Endothelial cell of umbilical vein (primary cell): ENCODE measurements around the gene RNF213. TPM values are rescaled to one million over a fixed set of nuclear protein-coding genes. Genes with fewer than 3 reads are reported as not detected.

Experiments
- BruUV-seq: library from RNA; stranded (reverse); fragments of 400-500 nt; replicated peaks from 2 replicates; lab custom pipeline; 2021; lab: Mats Ljungman, UMichigan
- CTCF ChIA-PET: fragments of 300-600, 350-600 bp; sonication (Branson Sonifier 250); formaldehyde crosslinking; loops from one replicate; lab custom pipeline; 2021; ENCODE audit warnings: antibody characterized with exemption, inconsistent platforms; lab: Charles Lee
- POLR2A ChIA-PET: fragments of 300-600, 350-600 bp; sonication (Branson Sonifier 250); formaldehyde crosslinking; loops from one replicate; lab custom pipeline; 2021; ENCODE audit warnings: antibody characterized with exemption, inconsistent platforms; lab: Charles Lee
- DNase-seq: peaks from one replicate; pipeline ENCODE4 v3.0.0-alpha.2; 2011; ENCODE audit warnings: low read depth, low spot score
- FAIRE-seq: peaks from 2 replicates; lab custom pipeline; 2011; peaks lifted over from hg19 to GRCh38; lab: Jason Lieb, UNC
- H2AFZ ChIP-seq: 2 replicates; pipeline ENCODE4 v1.6.0; 2012; ENCODE audit warnings: low read depth, low read length, control low read depth, inconsistent platforms
- H3K27ac ChIP-seq: 2 replicates; pipeline ENCODE4 v1.5.1; 2011; ENCODE audit warnings: low read depth, mild to moderate bottlenecking, control low read depth, low read length, moderate library complexity; ENCODE audit not compliant: insufficient read depth
- H3K27me3 ChIP-seq, 2 experiments: 2 replicates each; pipeline versions ENCODE4 v1.6.0 to v1.6.1; 2011; ENCODE audit warnings: low read length in 2 of 2, mixed read lengths in 1 of 2; ENCODE audit not compliant: control insufficient read depth in 2 of 2, insufficient read depth in 2 of 2
- H3K36me3 ChIP-seq, 2 experiments: 2 replicates in 1 of 2; 3 replicates in 1 of 2; pipeline ENCODE4 v1.5.1; 2011; ENCODE audit warnings: low read length in 2 of 2, mild to moderate bottlenecking in 1 of 2, moderate library complexity in 1 of 2; ENCODE audit not compliant: control insufficient read depth in 2 of 2, insufficient read depth in 2 of 2; ENCODE audit errors: extremely low read depth in 1 of 2
- H3K4me1 ChIP-seq: 3 replicates; pipeline ENCODE4 v1.5.1; 2011; ENCODE audit warnings: mild to moderate bottlenecking, low read length; ENCODE audit not compliant: control insufficient read depth, insufficient read depth; ENCODE audit errors: extremely low read depth
- H3K4me2 ChIP-seq: 2 replicates; pipeline ENCODE4 v1.6.1; 2011; ENCODE audit warnings: low read length, control low read depth, mixed read lengths; ENCODE audit not compliant: insufficient read depth
- H3K4me3 ChIP-seq, 3 experiments: fragments of 200-600 bp in 1 of 3; sonication (generic), shearing (Covaris generic) in 1 of 3; replicated peaks in 1 of 3; 2 replicates each; pipeline ENCODE4 v1.5.1; 2011 to 2016; ENCODE audit warnings: control low read depth in 3 of 3, low read length in 3 of 3, mild to moderate bottlenecking in 2 of 3, inconsistent platforms in 1 of 3, low read depth in 1 of 3, moderate library complexity in 1 of 3; ENCODE audit not compliant: insufficient read depth in 1 of 3
- H3K79me2 ChIP-seq: 2 replicates; pipeline ENCODE4 v1.6.0; 2012; ENCODE audit warnings: low read length, inconsistent platforms; ENCODE audit not compliant: control insufficient read depth, insufficient read depth
- H3K9ac ChIP-seq: replicated peaks from 2 replicates; pipeline ENCODE3; 2011; ENCODE audit warnings: low read length, control low read depth; ENCODE audit not compliant: insufficient read depth; ENCODE audit errors: extremely low read depth
- H3K9me1 ChIP-seq: replicated peaks from 3 replicates; pipeline ENCODE4 v1.6.0; 2011; ENCODE audit warnings: mild to moderate bottlenecking, low read length; ENCODE audit not compliant: control insufficient read depth, insufficient read depth; ENCODE audit errors: extremely low read depth
- H3K9me3 ChIP-seq: replicated peaks from 2 replicates; pipeline ENCODE4 v1.5.1; 2012; ENCODE audit warnings: low read length, inconsistent platforms; ENCODE audit not compliant: control insufficient read depth, insufficient read depth
- H4K20me1 ChIP-seq: replicated peaks from 2 replicates; pipeline ENCODE3; 2011; ENCODE audit warnings: mild to moderate bottlenecking, low read length; ENCODE audit not compliant: control insufficient read depth, insufficient read depth; ENCODE audit errors: extremely low read depth
- EZH2 ChIP-seq: IDR thresholded peaks from 2 replicates; pipeline ENCODE4 v1.6.1; 2012; ENCODE audit warnings: borderline replicate concordance, low read depth, mild to moderate bottlenecking, moderate library complexity, low read length, inconsistent platforms; ENCODE audit not compliant: severe bottlenecking
- FOS ChIP-seq: IDR thresholded peaks from 2 replicates; pipeline ENCODE4 v1.6.1; 2011; ENCODE audit warnings: mild to moderate bottlenecking, low read length, moderate library complexity, borderline replicate concordance; ENCODE audit not compliant: insufficient read depth
- GATA2 ChIP-seq: IDR thresholded peaks from 2 replicates; pipeline ENCODE4 v1.7.0; 2011; ENCODE audit warnings: low read depth, mild to moderate bottlenecking, moderate library complexity, mixed read lengths, low read length; ENCODE audit not compliant: insufficient read length, insufficient read depth
- JUN ChIP-seq: IDR thresholded peaks from 2 replicates; pipeline ENCODE4 v1.6.1; 2011; ENCODE audit warnings: borderline replicate concordance, low read depth; ENCODE audit not compliant: insufficient read length, insufficient read depth
- MYC ChIP-seq: IDR thresholded peaks from one replicate; pipeline ENCODE4 v1.6.1; 2011; ENCODE audit warnings: mild to moderate bottlenecking, low read depth, low read length
- POLR2A ChIP-seq: IDR thresholded peaks from 2 replicates; pipeline ENCODE4 v1.6.1; 2012; ENCODE audit warnings: low read depth, mild to moderate bottlenecking, control low read depth, low read length
- POLR2AphosphoS5 ChIP-seq: IDR thresholded peaks from 2 replicates; pipeline ENCODE4 v1.6.1; 2012; ENCODE audit warnings: low read depth, mild to moderate bottlenecking, control low read depth, low read length, moderate library complexity; ENCODE audit not compliant: insufficient read depth
- dilution Hi-C: fragments of 300-500 bp; cut with MboI; formaldehyde crosslinking; loops from one replicate; pipeline ENCODE4 v1.15.0; 2019; ENCODE audit warnings: low sequenced_read_pairs; ENCODE audit not compliant: extremely low pct_ligation_motif_present
- intact Hi-C: fragments of 100-400 bp; cut with micrococcal nuclease; formaldehyde crosslinking; loops from one replicate; pipeline ENCODE4 v1.10.0; 2022
- polyA plus RNA-seq, 4 experiments: library from polyadenylated mRNA; depleted of rRNA in 3 of 4; stranded (reverse) in 3 of 4; unstranded in 1 of 4; fragments of >200 nt; gene quantifications; 2 replicates each; pipeline versions ENCODE4 v1.2.1 to v1.2.3, GENCODE V29; 2011 to 2012; ENCODE audit warnings: missing spikeins in 1 of 4
- total RNA-seq: library from RNA; stranded (reverse); gene quantifications from 2 replicates; pipeline ENCODE4 v1.2.3, GENCODE V29; 2021
- TF ChIP-seq, protein P1 (sequence below): IDR thresholded peaks from 2 replicates; pipeline ENCODE4 v1.6.1; 2011; ENCODE audit not compliant: insufficient read depth, insufficient read length
- TF ChIP-seq, protein P2 (sequence below), 2 donors: IDR thresholded peaks; 1 replicate in 1 of 2; 2 replicates in 1 of 2; pipeline ENCODE4 v1.5.1; 2011; ENCODE audit warnings: low read length in 2 of 2, mild to moderate bottlenecking in 2 of 2, moderate library complexity in 2 of 2, control low read depth in 1 of 2, inconsistent platforms in 1 of 2, low read depth in 1 of 2; ENCODE audit not compliant: insufficient read depth in 1 of 2; ENCODE audit errors: extremely low read depth in 1 of 2

Gene RNF213
- total and polyA plus RNA-seq, 2 donors (not counting 3 experiments of a cell fraction or from before 2014, with no cell fraction given), result 36.5 to 116 TPM

DNA sequence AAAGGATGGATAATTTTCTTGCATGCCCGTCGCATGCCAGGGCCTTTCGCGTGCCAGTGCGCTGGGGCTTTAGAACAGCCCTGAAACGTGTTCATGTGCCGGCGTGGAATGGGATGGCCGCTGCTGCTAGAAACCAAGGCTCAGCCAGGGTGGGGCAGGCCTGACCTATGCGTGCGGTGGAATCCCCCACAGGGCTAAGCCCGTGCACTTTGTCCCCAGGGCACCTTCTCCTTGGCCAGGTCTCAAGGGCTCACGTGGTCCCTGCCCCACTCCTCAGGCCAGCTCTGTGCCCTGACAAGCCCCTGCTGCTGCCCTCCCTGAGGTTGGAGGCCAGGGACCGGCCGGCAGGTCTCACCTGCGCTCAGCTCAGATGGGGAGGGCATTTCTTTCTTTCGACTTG, 13.1 kb upstream of the RNF213 start:
- BruUV-seq, result no TSS peak

More for the DNA sequence above, 13.1 kb upstream of the RNF213 start:
- no peak for FAIRE-seq
- no peaks in the 10 kb centered on the region for H3K79me2 ChIP-seq
- intact Hi-C loops (no loop called here), dilution Hi-C loops (no loop called here)
- peaks cover 0 to 20% of the 10 kb centered on the region in 2 experiments for H3K36me3 ChIP-seq
- H4K20me1 ChIP-seq, result no peaks in the 10 kb centered on the region
- H3K4me3 ChIP-seq, result no peak overlapping the region
- H3K9ac ChIP-seq, result no peak overlapping the region
- POLR2A ChIA-PET, result no interaction called here
- no peak for DNase-seq
- no peak overlapping the region for H3K4me2 ChIP-seq
- TF ChIP-seq POLR2AphosphoS5 (no peak), JUN (no peak), POLR2A (no peak), FOS (no peak), MYC (no peak), EZH2 (no peak), GATA2 (no peak)
- TF ChIP-seq, protein P1, sequence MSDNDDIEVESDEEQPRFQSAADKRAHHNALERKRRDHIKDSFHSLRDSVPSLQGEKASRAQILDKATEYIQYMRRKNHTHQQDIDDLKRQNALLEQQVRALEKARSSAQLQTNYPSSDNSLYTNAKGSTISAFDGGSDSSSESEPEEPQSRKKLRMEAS, result no peak
- TF ChIP-seq, protein P2, sequence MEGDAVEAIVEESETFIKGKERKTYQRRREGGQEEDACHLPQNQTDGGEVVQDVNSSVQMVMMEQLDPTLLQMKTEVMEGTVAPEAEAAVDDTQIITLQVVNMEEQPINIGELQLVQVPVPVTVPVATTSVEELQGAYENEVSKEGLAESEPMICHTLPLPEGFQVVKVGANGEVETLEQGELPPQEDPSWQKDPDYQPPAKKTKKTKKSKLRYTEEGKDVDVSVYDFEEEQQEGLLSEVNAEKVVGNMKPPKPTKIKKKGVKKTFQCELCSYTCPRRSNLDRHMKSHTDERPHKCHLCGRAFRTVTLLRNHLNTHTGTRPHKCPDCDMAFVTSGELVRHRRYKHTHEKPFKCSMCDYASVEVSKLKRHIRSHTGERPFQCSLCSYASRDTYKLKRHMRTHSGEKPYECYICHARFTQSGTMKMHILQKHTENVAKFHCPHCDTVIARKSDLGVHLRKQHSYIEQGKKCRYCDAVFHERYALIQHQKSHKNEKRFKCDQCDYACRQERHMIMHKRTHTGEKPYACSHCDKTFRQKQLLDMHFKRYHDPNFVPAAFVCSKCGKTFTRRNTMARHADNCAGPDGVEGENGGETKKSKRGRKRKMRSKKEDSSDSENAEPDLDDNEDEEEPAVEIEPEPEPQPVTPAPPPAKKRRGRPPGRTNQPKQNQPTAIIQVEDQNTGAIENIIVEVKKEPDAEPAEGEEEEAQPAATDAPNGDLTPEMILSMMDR (IDR thresholded peaks at IDR 0.05; ENCODE audit: extremely low read depth in 1 of 2, insufficient read depth in 1 of 2, low read depth in 1 of 2, low read length in 2 of 2), result no peak
- H3K9me1 ChIP-seq, result no peaks in the 10 kb centered on the region
- H3K27me3 ChIP-seq, result no peaks in the 10 kb centered on the region
- CTCF ChIA-PET, result no interaction called here
- H2AFZ ChIP-seq, result no peak overlapping the region
- no peak overlapping the region for H3K27ac ChIP-seq
- H3K9me3 ChIP-seq, result no peaks in the 10 kb centered on the region
- H3K4me1 ChIP-seq, result no peaks in the 10 kb centered on the region
